ENCODE data around the gene HIC1.

GRCh38 chr17:2023692-2024571, 31.0 kb upstream of the HIC1 start:
- TF ChIP-seq ZFP3 (CRISPR knock-in tag; IDR thresholded peaks at IDR 0.05), result no peak
- TF ChIP-seq PATZ1 (CRISPR knock-in tag; IDR thresholded peaks at IDR 0.05; ENCODE audit: borderline replicate concordance), result no peak
- TF ChIP-seq ZNF70 (CRISPR knock-in tag; IDR thresholded peaks at IDR 0.05), result no peak
- no peak for TF ChIP-seq ISL1 (CRISPR knock-in tag; IDR thresholded peaks at IDR 0.05)
- no peak for TF ChIP-seq TSHZ2 (CRISPR knock-in tag; IDR thresholded peaks at IDR 0.05)
